ENCODE results near the gene MPPED1.

The MPPED1 gene

GRCh38 chr22:43412808-43413795 is 1.3 kb downstream of the MPPED1 start:
- no peak for DNase-seq

GRCh38 chr22:43413826-43414225 is 2.0 kb downstream of the MPPED1 start:
- no peak for DNase-seq

GRCh38 chr22:43415681-43416080 is 3.9 kb downstream of the MPPED1 start:
- no peak for DNase-seq

- DNase-seq = no peak
Measured at GRCh38 chr22:43417555-43417954, 5.7 kb downstream of the MPPED1 start.

GRCh38 chr22:43418079-43418825 is 6.4 kb downstream of the MPPED1 start:
- no peak for DNase-seq

- no peak for DNase-seq
Measured at GRCh38 chr22:43419371-43420080, 7.7 kb downstream of the MPPED1 start.

GRCh38 chr22:43421046-43421665 is 9.3 kb downstream of the MPPED1 start:
- DNase-seq = no peak

GRCh38 chr22:43421914-43422615 is 10.3 kb downstream of the MPPED1 start:
- no peak for DNase-seq

- DNase-seq = no peak
Measured at GRCh38 chr22:43423046-43423445, 11.2 kb downstream of the MPPED1 start.

- no peak for DNase-seq
Measured at GRCh38 chr22:43424201-43424600, 12.4 kb downstream of the MPPED1 start.

GRCh38 chr22:43424666-43425630 is 13.1 kb downstream of the MPPED1 start:
- no peak for DNase-seq

- no peak for DNase-seq
Measured at GRCh38 chr22:43425976-43426785, 14.4 kb downstream of the MPPED1 start.

- no peak for DNase-seq
Measured at GRCh38 chr22:43426816-43427215, 15.0 kb downstream of the MPPED1 start.

GRCh38 chr22:43427296-43428004 is 15.6 kb downstream of the MPPED1 start:
- no peak for DNase-seq

- DNase-seq = no peak
Measured at GRCh38 chr22:43428005-43428485, 16.2 kb downstream of the MPPED1 start.

GRCh38 chr22:43428521-43428920 is 16.7 kb downstream of the MPPED1 start:
- DNase-seq = no peak

GRCh38 chr22:43429426-43429825 is 17.6 kb downstream of the MPPED1 start:
- no peak for DNase-seq

- DNase-seq = no peak
Measured at GRCh38 chr22:43431808-43432554, 20.2 kb downstream of the MPPED1 start.

Measured in CD4-positive, alpha-beta T cell treated with Interleukin-12 subunit alpha and Interleukin-12 subunit beta, for 1 hour (primary cell).